ENCODE data around the gene HIBCH. TPM values are rescaled to one million over a fixed set of nuclear protein-coding genes. Genes with fewer than 3 reads are reported as not detected.
A peak's percentile ranks its signal among the peaks of the same experiment; 100 is the strongest.

Gene HIBCH
- total and polyA plus RNA-seq, 9 of the 15 experiments (the other 6 are each of a cell fraction or from before 2014, with no cell fraction given) = 17.0 to 65.4 (median 28.3) TPM

DNA sequence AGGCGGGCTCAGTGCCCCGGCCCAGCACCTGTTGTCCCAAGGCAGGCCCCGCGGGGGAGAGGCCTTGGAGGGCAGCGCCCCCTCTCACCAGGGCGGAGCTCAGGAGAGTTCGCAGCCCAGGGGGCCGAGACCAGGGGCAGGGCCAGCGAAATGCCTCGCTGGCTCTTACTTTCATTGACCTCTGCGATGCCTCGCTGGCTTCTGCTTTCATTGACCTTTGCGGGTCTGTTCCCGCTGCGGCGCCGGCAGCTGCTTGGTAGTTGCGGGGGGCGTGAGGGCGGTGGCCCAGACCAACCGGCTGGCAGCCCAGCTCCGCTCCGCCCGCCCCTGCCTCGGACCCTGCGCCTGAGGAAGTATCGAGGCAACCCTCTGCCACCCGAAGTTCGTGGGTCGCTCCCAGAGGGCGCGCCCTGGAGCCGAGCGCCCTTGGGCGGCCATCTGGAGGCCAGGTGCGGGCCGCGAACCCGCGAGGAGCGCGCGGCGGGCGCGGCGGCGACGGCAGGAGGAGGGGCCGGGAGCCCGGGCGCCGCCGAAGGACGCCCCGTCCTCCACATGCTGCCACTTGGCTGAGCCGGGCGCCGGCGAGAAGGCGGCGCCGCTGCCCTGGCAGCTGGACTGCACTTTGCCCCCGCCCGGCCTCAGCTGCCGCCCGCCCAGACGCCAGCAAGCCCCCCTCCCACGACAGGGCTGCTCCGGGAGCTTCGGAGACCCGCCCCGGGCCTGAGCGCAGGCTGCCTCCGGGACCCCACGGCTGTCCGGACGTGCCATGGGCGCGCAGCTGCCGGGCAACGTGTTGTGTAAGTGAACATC lies 139.1 kb downstream of the HIBCH start (continued):
- TF ChIP-seq, protein P1, sequence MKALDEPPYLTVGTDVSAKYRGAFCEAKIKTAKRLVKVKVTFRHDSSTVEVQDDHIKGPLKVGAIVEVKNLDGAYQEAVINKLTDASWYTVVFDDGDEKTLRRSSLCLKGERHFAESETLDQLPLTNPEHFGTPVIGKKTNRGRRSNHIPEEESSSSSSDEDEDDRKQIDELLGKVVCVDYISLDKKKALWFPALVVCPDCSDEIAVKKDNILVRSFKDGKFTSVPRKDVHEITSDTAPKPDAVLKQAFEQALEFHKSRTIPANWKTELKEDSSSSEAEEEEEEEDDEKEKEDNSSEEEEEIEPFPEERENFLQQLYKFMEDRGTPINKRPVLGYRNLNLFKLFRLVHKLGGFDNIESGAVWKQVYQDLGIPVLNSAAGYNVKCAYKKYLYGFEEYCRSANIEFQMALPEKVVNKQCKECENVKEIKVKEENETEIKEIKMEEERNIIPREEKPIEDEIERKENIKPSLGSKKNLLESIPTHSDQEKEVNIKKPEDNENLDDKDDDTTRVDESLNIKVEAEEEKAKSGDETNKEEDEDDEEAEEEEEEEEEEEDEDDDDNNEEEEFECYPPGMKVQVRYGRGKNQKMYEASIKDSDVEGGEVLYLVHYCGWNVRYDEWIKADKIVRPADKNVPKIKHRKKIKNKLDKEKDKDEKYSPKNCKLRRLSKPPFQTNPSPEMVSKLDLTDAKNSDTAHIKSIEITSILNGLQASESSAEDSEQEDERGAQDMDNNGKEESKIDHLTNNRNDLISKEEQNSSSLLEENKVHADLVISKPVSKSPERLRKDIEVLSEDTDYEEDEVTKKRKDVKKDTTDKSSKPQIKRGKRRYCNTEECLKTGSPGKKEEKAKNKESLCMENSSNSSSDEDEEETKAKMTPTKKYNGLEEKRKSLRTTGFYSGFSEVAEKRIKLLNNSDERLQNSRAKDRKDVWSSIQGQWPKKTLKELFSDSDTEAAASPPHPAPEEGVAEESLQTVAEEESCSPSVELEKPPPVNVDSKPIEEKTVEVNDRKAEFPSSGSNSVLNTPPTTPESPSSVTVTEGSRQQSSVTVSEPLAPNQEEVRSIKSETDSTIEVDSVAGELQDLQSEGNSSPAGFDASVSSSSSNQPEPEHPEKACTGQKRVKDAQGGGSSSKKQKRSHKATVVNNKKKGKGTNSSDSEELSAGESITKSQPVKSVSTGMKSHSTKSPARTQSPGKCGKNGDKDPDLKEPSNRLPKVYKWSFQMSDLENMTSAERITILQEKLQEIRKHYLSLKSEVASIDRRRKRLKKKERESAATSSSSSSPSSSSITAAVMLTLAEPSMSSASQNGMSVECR (CRISPR knock-in tag; IDR thresholded peaks at IDR 0.05) = peak; percentile 64; the same call in 1 of the 2 replicates
- TF ChIP-seq TCF3 (CRISPR knock-in tag; IDR thresholded peaks at IDR 0.05) (peak; percentile 33; the same call in 1 of the 2 replicates), SRF (CRISPR knock-in tag; IDR thresholded peaks at IDR 0.05) (peak in 1 of 2 experiments; percentile 67; a peak in 1 of 4 replicates), GABPB2 (CRISPR knock-in tag; conservative IDR thresholded peaks at IDR 0.05) (no peak), RBBP5 (IDR thresholded peaks at IDR 0.05; ENCODE audit: borderline replicate concordance, insufficient read depth, low read length, poor library complexity, severe bottlenecking) (peak; percentile 79), PHF8 (IDR thresholded peaks at IDR 0.05; ENCODE audit: borderline replicate concordance, low read length) (peak; percentile 52; the same call in 1 of the 2 replicates), ZFX (CRISPR knock-in tag; IDR thresholded peaks at IDR 0.05) (peak; percentile 95), NBN (IDR thresholded peaks at IDR 0.05; ENCODE audit: low read depth) (0 out of 2 replicates have a peak, but pooled peaks have one; percentile 44), MED1 (CRISPR knock-in tag; IDR thresholded peaks at IDR 0.05; ENCODE audit: borderline replicate concordance) (no peak), ARID1B (IDR thresholded peaks at IDR 0.05) (peak; percentile 52), PCBP1 (IDR thresholded peaks at IDR 0.05; ENCODE audit: low read depth, low read length, poor library complexity, severe bottlenecking) (peak; percentile 32)
- TF ChIP-seq, protein P2, sequence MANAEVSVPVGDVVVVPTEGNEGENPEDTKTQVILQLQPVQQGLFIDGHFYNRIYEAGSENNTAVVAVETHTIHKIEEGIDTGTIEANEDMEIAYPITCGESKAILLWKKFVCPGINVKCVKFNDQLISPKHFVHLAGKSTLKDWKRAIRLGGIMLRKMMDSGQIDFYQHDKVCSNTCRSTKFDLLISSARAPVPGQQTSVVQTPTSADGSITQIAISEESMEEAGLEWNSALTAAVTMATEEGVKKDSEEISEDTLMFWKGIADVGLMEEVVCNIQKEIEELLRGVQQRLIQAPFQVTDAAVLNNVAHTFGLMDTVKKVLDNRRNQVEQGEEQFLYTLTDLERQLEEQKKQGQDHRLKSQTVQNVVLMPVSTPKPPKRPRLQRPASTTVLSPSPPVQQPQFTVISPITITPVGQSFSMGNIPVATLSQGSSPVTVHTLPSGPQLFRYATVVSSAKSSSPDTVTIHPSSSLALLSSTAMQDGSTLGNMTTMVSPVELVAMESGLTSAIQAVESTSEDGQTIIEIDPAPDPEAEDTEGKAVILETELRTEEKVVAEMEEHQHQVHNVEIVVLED (CRISPR knock-in tag; IDR thresholded peaks at IDR 0.05) = peak; percentile 20; the same call in 1 of the 2 replicates
- TF ChIP-seq, protein P3, sequence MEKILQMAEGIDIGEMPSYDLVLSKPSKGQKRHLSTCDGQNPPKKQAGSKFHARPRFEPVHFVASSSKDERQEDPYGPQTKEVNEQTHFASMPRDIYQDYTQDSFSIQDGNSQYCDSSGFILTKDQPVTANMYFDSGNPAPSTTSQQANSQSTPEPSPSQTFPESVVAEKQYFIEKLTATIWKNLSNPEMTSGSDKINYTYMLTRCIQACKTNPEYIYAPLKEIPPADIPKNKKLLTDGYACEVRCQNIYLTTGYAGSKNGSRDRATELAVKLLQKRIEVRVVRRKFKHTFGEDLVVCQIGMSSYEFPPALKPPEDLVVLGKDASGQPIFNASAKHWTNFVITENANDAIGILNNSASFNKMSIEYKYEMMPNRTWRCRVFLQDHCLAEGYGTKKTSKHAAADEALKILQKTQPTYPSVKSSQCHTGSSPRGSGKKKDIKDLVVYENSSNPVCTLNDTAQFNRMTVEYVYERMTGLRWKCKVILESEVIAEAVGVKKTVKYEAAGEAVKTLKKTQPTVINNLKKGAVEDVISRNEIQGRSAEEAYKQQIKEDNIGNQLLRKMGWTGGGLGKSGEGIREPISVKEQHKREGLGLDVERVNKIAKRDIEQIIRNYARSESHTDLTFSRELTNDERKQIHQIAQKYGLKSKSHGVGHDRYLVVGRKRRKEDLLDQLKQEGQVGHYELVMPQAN (IDR thresholded peaks at IDR 0.05; ENCODE audit: borderline replicate concordance) = 0 out of 2 replicates have a peak, but pooled peaks have one; percentile 34
- TF ChIP-seq, protein P4, sequence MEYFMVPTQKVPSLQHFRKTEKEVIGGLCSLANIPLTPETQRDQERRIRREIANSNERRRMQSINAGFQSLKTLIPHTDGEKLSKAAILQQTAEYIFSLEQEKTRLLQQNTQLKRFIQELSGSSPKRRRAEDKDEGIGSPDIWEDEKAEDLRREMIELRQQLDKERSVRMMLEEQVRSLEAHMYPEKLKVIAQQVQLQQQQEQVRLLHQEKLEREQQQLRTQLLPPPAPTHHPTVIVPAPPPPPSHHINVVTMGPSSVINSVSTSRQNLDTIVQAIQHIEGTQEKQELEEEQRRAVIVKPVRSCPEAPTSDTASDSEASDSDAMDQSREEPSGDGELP (CRISPR knock-in tag; IDR thresholded peaks at IDR 0.05; ENCODE audit: borderline replicate concordance) = peak; percentile 87; the same call in 1 of the 2 replicates
- TF ChIP-seq, protein P5, sequence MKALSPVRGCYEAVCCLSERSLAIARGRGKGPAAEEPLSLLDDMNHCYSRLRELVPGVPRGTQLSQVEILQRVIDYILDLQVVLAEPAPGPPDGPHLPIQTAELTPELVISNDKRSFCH (CRISPR knock-in tag; IDR thresholded peaks at IDR 0.05) = no peak
- TF ChIP-seq, protein P5 (tag; IDR thresholded peaks at IDR 0.05) = peak; percentile 89; the same call in 1 of the 2 replicates

Measured in K562 (cell line).